Measurements from ENCODE around the gene E2F4. TPM values are rescaled to one million over a fixed set of nuclear protein-coding genes. Genes with fewer than 3 reads are reported as not detected.

Gene E2F4
- total and polyA plus RNA-seq, 10 of the 15 experiments (the other 5 are each of a cell fraction or from before 2014, with no cell fraction given), result 11.7 to 132 (median 95.9) TPM

DNA sequence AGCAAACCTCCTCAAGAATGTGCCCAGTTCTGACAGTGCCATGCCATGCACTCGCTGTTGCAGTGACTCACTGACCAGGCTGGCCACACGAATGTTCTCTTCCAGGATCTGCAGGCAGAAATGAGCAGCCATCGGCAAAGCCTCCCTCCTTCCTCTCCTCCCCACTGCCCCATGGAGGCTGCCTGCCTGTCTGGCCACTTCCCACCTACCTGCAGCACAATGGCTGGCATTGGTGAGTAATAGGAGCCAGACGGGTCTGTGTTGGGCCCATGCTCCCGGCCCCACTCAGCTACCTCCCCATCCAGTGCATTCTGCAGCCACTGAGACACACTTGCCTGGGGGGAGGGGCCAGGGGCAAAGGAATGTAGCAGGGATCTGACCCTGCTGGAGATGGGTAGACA lies 5.4 kb upstream of the E2F4 start (continued):
- TF ChIP-seq, protein P1, sequence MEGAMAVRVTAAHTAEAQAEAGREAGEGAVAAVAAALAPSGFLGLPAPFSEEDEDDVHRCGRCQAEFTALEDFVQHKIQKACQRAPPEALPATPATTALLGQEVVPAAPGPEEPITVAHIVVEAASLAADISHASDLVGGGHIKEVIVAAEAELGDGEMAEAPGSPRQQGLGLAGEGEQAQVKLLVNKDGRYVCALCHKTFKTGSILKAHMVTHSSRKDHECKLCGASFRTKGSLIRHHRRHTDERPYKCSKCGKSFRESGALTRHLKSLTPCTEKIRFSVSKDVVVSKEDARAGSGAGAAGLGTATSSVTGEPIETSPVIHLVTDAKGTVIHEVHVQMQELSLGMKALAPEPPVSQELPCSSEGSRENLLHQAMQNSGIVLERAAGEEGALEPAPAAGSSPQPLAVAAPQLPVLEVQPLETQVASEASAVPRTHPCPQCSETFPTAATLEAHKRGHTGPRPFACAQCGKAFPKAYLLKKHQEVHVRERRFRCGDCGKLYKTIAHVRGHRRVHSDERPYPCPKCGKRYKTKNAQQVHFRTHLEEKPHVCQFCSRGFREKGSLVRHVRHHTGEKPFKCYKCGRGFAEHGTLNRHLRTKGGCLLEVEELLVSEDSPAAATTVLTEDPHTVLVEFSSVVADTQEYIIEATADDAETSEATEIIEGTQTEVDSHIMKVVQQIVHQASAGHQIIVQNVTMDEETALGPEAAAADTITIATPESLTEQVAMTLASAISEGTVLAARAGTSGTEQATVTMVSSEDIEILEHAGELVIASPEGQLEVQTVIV (IDR thresholded peaks at IDR 0.05; ENCODE audit: borderline replicate concordance, partially characterized antibody), result no peak
- TF ChIP-seq, protein P2, sequence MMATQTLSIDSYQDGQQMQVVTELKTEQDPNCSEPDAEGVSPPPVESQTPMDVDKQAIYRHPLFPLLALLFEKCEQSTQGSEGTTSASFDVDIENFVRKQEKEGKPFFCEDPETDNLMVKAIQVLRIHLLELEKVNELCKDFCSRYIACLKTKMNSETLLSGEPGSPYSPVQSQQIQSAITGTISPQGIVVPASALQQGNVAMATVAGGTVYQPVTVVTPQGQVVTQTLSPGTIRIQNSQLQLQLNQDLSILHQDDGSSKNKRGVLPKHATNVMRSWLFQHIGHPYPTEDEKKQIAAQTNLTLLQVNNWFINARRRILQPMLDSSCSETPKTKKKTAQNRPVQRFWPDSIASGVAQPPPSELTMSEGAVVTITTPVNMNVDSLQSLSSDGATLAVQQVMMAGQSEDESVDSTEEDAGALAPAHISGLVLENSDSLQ (IDR thresholded peaks at IDR 0.05), result no peak
- TF ChIP-seq POLR2A (IDR thresholded peaks at IDR 0.05; ENCODE audit: low read depth, low read length) (no peak), SRF (IDR thresholded peaks at IDR 0.05; ENCODE audit: low read depth in 2 of 2, low read length in 2 of 2) (no peak), HDAC6 (IDR thresholded peaks at IDR 0.05; ENCODE audit: unreplicated experiment) (no peak), TCF7 (IDR thresholded peaks at IDR 0.05; ENCODE audit: borderline replicate concordance) (no peak), WRNIP1 (IDR thresholded peaks at IDR 0.05; ENCODE audit: borderline replicate concordance, low read depth, low read length) (no peak), NFYA (IDR thresholded peaks at IDR 0.05; ENCODE audit: borderline replicate concordance, low read depth, low read length) (no peak), NBN (IDR thresholded peaks at IDR 0.05) (no peak), POU2F2 (IDR thresholded peaks at IDR 0.05; ENCODE audit: borderline replicate concordance, low read depth, low read length) (no peak), TBL1XR1 (IDR thresholded peaks at IDR 0.05; ENCODE audit: low read depth, low read length) (no peak)
- TF ChIP-seq, protein P3, sequence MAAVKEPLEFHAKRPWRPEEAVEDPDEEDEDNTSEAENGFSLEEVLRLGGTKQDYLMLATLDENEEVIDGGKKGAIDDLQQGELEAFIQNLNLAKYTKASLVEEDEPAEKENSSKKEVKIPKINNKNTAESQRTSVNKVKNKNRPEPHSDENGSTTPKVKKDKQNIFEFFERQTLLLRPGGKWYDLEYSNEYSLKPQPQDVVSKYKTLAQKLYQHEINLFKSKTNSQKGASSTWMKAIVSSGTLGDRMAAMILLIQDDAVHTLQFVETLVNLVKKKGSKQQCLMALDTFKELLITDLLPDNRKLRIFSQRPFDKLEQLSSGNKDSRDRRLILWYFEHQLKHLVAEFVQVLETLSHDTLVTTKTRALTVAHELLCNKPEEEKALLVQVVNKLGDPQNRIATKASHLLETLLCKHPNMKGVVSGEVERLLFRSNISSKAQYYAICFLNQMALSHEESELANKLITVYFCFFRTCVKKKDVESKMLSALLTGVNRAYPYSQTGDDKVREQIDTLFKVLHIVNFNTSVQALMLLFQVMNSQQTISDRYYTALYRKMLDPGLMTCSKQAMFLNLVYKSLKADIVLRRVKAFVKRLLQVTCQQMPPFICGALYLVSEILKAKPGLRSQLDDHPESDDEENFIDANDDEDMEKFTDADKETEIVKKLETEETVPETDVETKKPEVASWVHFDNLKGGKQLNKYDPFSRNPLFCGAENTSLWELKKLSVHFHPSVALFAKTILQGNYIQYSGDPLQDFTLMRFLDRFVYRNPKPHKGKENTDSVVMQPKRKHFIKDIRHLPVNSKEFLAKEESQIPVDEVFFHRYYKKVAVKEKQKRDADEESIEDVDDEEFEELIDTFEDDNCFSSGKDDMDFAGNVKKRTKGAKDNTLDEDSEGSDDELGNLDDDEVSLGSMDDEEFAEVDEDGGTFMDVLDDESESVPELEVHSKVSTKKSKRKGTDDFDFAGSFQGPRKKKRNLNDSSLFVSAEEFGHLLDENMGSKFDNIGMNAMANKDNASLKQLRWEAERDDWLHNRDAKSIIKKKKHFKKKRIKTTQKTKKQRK (IDR thresholded peaks at IDR 0.05; ENCODE audit: low read depth, low read length), result no peak
- TF ChIP-seq, protein P4, sequence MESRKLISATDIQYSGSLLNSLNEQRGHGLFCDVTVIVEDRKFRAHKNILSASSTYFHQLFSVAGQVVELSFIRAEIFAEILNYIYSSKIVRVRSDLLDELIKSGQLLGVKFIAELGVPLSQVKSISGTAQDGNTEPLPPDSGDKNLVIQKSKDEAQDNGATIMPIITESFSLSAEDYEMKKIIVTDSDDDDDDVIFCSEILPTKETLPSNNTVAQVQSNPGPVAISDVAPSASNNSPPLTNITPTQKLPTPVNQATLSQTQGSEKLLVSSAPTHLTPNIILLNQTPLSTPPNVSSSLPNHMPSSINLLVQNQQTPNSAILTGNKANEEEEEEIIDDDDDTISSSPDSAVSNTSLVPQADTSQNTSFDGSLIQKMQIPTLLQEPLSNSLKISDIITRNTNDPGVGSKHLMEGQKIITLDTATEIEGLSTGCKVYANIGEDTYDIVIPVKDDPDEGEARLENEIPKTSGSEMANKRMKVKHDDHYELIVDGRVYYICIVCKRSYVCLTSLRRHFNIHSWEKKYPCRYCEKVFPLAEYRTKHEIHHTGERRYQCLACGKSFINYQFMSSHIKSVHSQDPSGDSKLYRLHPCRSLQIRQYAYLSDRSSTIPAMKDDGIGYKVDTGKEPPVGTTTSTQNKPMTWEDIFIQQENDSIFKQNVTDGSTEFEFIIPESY (IDR thresholded peaks at IDR 0.05), result no peak
